Esophagus squamous epithelium (tissue), 5 donors: ENCODE results near the gene PP2D1. TPM values are rescaled to one million over a fixed set of nuclear protein-coding genes. Genes with fewer than 3 reads are reported as not detected.

Experiments used
- DNase-seq: peaks from one replicate; lab custom pipeline; 2025; lab: John Stamatoyannopoulos, UW
- H3K27ac ChIP-seq, 4 donors: fragments of 200-600 bp; sonication (generic); one replicate each; pipeline ENCODE4 v1.5.1; 2016 to 2019; ENCODE audit warnings: mild to moderate bottlenecking in 1 of 4
- H3K27me3 ChIP-seq, 4 donors: fragments of 200-600 bp; sonication (generic); 1 replicate in 3 of 4; 2 replicates in 1 of 4; pipeline versions ENCODE4 v1.5.1 to v1.6.0; 2017 to 2021; ENCODE audit warnings: antibody characterized with exemption in 1 of 4
- H3K36me3 ChIP-seq, 3 donors: fragments of 200-600 bp; sonication (generic); one replicate each; pipeline ENCODE4 v1.5.1; 2016 to 2019
- H3K4me1 ChIP-seq, 3 donors: fragments of 200-600 bp; sonication (generic); one replicate each; pipeline ENCODE4 v1.5.1; 2017 to 2019
- H3K4me3 ChIP-seq, 4 donors: fragments of 200-600 bp; sonication (generic); 1 replicate in 3 of 4; 2 replicates in 1 of 4; pipeline ENCODE4 v1.5.1; 2016 to 2019; ENCODE audit warnings: mild to moderate bottlenecking in 2 of 4, moderate library complexity in 1 of 4
- H3K9me3 ChIP-seq, 3 donors: fragments of 200-600 bp; sonication (generic); one replicate each; pipeline ENCODE4 v1.5.1; 2016 to 2019
- POLR2A ChIP-seq, 4 donors: fragments of 450-650 bp; IDR thresholded peaks; one replicate each; pipeline ENCODE4 v1.6.1; 2017; ENCODE audit warnings: antibody characterized with exemption in 4 of 4, mild to moderate bottlenecking in 4 of 4, moderate library complexity in 3 of 4
- WGBS, 2 donors: methylation state at CpG; one replicate each; pipeline ENCODE4 v1.1.5; 2018; 5-methylcytosine and 5-hydroxymethylcytosine counted together
- intact Hi-C: fragments of 100-400 bp; cut with DNase I; formaldehyde crosslinking; loops from one replicate; pipeline ENCODE4 v1.15.0; 2022
- total RNA-seq, 4 donors: library from RNA; depleted of rRNA; stranded (reverse); fragments of >200 nt; gene quantifications; one replicate each; pipeline ENCODE4 v1.1.0, GENCODE V29; 2016
- TF ChIP-seq, protein P1 (sequence below), 6 experiments: fragments of 450-650 bp in 4 of 6; fragments of 200-600 bp in 2 of 6; sonication (generic) in 2 of 6; IDR thresholded peaks; one replicate each; pipeline ENCODE4 v1.5.1; 2016 to 2019; ENCODE audit warnings: antibody characterized with exemption in 6 of 6, mild to moderate bottlenecking in 4 of 6, moderate library complexity in 4 of 6
- donor health status: DM: yes; HTN: yes; CAD: no.

Gene PP2D1
- total RNA-seq, 4 donors from 2014 or later = not detected

DNA sequence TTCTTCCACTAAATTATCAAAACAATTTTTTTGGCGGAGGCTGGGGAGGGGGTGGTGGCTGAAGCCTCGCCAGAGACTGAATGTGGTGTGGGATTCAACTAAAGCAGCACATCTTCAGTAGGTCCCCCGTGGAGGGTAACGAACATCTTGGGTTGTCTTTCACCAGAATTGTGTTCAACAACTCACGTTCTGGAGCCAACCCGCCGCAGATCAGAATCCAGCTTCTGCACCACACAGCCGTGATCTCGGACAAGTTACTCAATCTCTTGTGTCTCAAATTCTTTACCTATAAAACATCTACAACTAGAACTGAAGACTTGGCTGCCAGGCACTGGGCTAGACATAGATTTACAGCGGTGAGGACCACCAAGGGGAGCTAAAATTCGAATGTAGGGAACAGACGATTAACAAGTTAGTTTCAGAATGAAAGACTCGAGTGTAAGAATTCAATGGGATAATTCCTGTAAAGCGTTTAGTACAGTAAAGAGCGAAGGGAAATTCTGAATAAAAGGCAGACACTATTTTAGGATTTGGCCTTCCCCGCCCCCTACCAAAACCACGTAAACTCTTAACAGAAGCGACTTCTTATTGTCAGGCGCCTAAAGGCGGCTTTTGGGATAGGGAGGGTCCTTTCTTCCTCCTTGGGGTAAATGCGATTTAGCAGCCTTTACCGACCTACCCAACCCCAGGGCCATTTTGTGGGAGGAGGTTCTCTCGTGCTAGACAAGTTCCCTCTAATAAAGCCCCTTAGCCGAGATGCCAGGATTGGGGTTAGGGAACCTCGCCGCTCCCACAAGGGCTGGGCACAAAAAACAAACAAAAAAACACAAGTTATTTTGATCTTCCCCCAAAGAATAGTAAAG is 65.9 kb downstream of the PP2D1 start:
- H3K4me1 ChIP-seq = peaks cover 4 to 44% (median 14%) of the 10 kb centered on the region in 3 donors
- no peak for DNase-seq
- H3K27me3 ChIP-seq = no peaks in the 10 kb centered on the region
- TF ChIP-seq, protein P1, sequence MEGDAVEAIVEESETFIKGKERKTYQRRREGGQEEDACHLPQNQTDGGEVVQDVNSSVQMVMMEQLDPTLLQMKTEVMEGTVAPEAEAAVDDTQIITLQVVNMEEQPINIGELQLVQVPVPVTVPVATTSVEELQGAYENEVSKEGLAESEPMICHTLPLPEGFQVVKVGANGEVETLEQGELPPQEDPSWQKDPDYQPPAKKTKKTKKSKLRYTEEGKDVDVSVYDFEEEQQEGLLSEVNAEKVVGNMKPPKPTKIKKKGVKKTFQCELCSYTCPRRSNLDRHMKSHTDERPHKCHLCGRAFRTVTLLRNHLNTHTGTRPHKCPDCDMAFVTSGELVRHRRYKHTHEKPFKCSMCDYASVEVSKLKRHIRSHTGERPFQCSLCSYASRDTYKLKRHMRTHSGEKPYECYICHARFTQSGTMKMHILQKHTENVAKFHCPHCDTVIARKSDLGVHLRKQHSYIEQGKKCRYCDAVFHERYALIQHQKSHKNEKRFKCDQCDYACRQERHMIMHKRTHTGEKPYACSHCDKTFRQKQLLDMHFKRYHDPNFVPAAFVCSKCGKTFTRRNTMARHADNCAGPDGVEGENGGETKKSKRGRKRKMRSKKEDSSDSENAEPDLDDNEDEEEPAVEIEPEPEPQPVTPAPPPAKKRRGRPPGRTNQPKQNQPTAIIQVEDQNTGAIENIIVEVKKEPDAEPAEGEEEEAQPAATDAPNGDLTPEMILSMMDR (IDR thresholded peaks at IDR 0.05) = no peak
- TF ChIP-seq POLR2A (IDR thresholded peaks at IDR 0.05) = no peak
- H3K9me3 ChIP-seq = no peaks in the 10 kb centered on the region
- H3K4me3 ChIP-seq = peak overlapping the region; percentile 61 to 96 (median 88)
- peak overlapping the region; percentile 94 to 99 (median 99) for H3K27ac ChIP-seq
- intact Hi-C loops = loop anchor here (2.0 kb wide), 1 partner anchor 95 kb away; the partner anchor contains the start of gene KAT2B
- peaks cover 0 to 5% (median 0%) of the 10 kb centered on the region in 3 donors for H3K36me3 ChIP-seq
- 44 to 47% methylated on average over 20 to 25 of the region's 26 CpGs for WGBS, 2 donors

DNA sequence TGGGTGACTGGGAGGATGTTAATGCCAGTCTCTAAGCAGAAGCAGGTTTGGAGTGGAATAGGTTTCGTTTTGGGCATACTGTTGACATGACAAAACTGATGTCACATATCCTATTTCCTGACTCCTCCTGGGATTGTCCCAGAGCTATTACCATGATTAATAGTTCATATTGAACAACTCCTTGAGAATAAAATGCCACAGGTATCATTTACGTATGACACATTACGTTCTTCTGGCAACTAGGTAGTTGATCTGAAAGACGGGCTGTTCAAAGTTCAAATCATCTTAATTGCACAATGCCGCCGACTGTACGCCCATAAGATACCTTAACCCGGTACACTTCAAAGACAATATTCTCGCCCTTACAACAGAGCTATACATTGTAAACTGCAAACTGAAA is 66.5 kb downstream of the PP2D1 start:
- Histone ChIP-seq H3K9me3 (no peaks in the 10 kb centered on the region), H3K4me1 (peaks cover 4 to 44% (median 14%) of the 10 kb centered on the region in 3 donors), H3K27me3 (no peaks in the 10 kb centered on the region), H3K4me3 (peak overlapping the region in 1 of 4 donors; percentile 88), H3K36me3 (no peaks in the 10 kb centered on the region), H3K27ac (no peak overlapping the region)
- TF ChIP-seq, protein P1 (IDR thresholded peaks at IDR 0.05) = no peak
- TF ChIP-seq POLR2A (IDR thresholded peaks at IDR 0.05) = no peak
- WGBS, 2 donors = 91 to 97% methylated on average over 9 of the region's 9 CpGs
- intact Hi-C loops = no loop called here
- DNase-seq = no peak

DNA sequence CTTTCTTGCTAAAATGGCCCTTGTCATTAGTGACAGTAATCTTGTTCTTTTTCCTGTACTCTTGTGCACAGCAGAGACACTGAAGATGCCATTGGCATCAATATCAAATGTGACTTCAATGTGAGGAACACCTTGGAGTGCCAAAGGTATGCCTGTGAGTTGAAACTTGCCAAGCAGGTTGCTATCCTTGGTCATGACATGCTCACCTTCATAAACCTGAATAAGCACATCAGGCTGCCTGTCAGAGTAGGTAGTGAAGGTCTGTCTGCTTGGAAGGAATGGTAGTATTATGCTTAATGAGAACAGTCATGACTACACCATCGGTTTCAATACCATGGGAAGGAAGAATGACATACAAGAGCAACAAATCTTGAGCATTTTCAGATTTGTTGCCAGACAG is 71.4 kb downstream of the PP2D1 start:
- Histone ChIP-seq H3K9me3 (no peaks in the 10 kb centered on the region), H3K27me3 (no peaks in the 10 kb centered on the region), H3K36me3 (no peaks in the 10 kb centered on the region), H3K4me3 (no peak overlapping the region), H3K4me1 (peaks cover 0 to 12% (median 0%) of the 10 kb centered on the region in 3 donors), H3K27ac (no peak overlapping the region)
- TF ChIP-seq, protein P1 (IDR thresholded peaks at IDR 0.05) = no peak
- TF ChIP-seq POLR2A (IDR thresholded peaks at IDR 0.05) = no peak
- intact Hi-C loops = no loop called here
- no peak for DNase-seq
- 33 to 63% methylated on average over 1 of the region's 1 CpG for WGBS, 2 donors

DNA sequence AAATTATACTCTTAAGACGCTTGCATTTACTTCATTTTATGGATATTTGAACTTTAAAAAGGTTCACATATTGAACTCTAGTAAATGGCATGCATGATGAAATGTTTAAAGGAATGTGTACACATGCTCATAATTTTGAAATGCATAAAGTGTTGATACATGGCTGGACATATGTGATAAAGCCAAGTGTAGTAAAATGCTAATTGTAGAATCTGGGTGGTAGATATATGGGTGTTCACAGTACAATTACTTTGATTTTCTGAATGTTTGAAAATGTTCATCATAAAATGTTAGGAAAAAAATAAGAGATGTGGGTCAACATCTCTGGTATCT is 73.8 kb downstream of the PP2D1 start:
- H3K36me3 ChIP-seq = no peaks in the 10 kb centered on the region
- peaks cover 0 to 8% (median 0%) of the 10 kb centered on the region in 3 donors for H3K4me1 ChIP-seq
- TF ChIP-seq, protein P1 (IDR thresholded peaks at IDR 0.05) = no peak
- no peak for TF ChIP-seq POLR2A (IDR thresholded peaks at IDR 0.05)
- intact Hi-C loops = no loop called here
- no peak overlapping the region for H3K4me3 ChIP-seq
- H3K9me3 ChIP-seq = no peaks in the 10 kb centered on the region
- no peak for DNase-seq
- 76 to 89% methylated on average over 1 of the region's 1 CpG for WGBS, 2 donors
- H3K27ac ChIP-seq = no peak overlapping the region
- H3K27me3 ChIP-seq = peaks cover 0 to 8% (median 0%) of the 10 kb centered on the region in 4 donors
